Measurements from ENCODE around the gene BMP8B.

- no peak for TF ChIP-seq CTCF (IDR thresholded peaks at IDR 0.05)
- TF ChIP-seq POLR2A (IDR thresholded peaks at IDR 0.05): no peak
Measured at GRCh38 chr1:39776400-39776713, 12.3 kb downstream of the BMP8B start.
